Panc1 (cell line): ENCODE results near the gene AKAP13.

ENCODE experiments used
- CTCF ChIP-seq: fragments of 450-650 bp; IDR thresholded peaks from 2 replicates; pipeline ENCODE4 v1.5.1; 2017; ENCODE audit warnings: mild to moderate bottlenecking
- POLR2AphosphoS5 ChIP-seq: IDR thresholded peaks from 2 replicates; pipeline ENCODE4 v1.6.1; 2012; ENCODE audit warnings: mild to moderate bottlenecking, low read depth, low read length, moderate library complexity
- SIN3A ChIP-seq: IDR thresholded peaks from 2 replicates; pipeline ENCODE4 v1.6.1; 2012; ENCODE audit warnings: low read depth, mild to moderate bottlenecking, low read length, moderate library complexity, borderline replicate concordance; ENCODE audit not compliant: insufficient read depth
- TCF7L2 ChIP-seq: IDR thresholded peaks from 2 replicates; pipeline ENCODE4 v1.6.1; 2011; ENCODE audit warnings: mild to moderate bottlenecking, low read depth, low read length, inconsistent platforms

- TF ChIP-seq CTCF (no peak), POLR2AphosphoS5 (no peak), TCF7L2 (no peak), SIN3A (no peak)
Observed at GRCh38 chr15:85745525-85746150, 365.2 kb downstream of the AKAP13 start.
